Liver (tissue), 3 donors: ENCODE measurements around the gene SLC6A2.

Source experiments
- FOXA1 ChIP-seq: IDR thresholded peaks from 2 replicates; pipeline ENCODE4 v1.6.1; 2016; ENCODE audit warnings: antibody characterized with exemption
- RAD21 ChIP-seq, 2 donors: IDR thresholded peaks; 2 replicates each; pipeline ENCODE4 v1.6.1; 2016; ENCODE audit warnings: antibody characterized with exemption in 2 of 2, mild to moderate bottlenecking in 2 of 2
- RXRA ChIP-seq, 2 donors: IDR thresholded peaks; 2 replicates each; pipeline ENCODE4 v1.6.1; 2017 to 2018; ENCODE audit warnings: antibody characterized with exemption in 2 of 2, mild to moderate bottlenecking in 1 of 2
- TAF1 ChIP-seq: conservative IDR thresholded peaks from 2 replicates; pipeline ENCODE4 v1.6.1; 2016; ENCODE audit warnings: antibody characterized with exemption, mild to moderate bottlenecking
- TF ChIP-seq, protein P1 (sequence below): fragments of 150-350 bp; IDR thresholded peaks from 2 replicates; pipeline ENCODE4 v1.5.1; 2017; ENCODE audit warnings: improper control_type of control experiment, low read depth, low read length; ENCODE audit not compliant: missing input control
- TF ChIP-seq, protein P2 (sequence below): IDR thresholded peaks from 2 replicates; pipeline ENCODE4 v1.6.1; 2016; ENCODE audit warnings: antibody characterized with exemption
- TF ChIP-seq, protein P3 (sequence below): IDR thresholded peaks from 2 replicates; pipeline ENCODE4 v1.6.1; 2016; ENCODE audit warnings: antibody characterized with exemption
- donor health status: healthy.
- donor health status: healthy.

DNA sequence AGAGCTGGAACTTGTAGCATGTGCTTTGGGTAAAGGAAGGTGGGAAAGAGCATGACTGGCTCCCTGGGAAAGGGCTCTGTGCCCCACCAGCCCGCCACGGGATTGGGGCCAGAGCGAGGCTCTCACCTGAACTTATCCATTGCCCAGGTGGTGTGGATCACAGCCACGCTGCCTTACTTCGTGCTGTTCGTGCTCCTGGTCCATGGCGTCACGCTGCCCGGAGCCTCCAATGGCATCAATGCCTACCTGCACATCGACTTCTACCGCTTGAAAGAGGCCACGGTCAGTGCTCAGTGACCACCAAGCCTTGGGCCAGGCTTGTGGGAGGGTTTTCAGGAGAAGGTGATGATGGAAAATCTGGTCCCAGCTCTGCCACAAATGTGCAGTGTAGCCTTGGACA is 36.0 kb downstream of the SLC6A2 start:
- TF ChIP-seq, protein P1, sequence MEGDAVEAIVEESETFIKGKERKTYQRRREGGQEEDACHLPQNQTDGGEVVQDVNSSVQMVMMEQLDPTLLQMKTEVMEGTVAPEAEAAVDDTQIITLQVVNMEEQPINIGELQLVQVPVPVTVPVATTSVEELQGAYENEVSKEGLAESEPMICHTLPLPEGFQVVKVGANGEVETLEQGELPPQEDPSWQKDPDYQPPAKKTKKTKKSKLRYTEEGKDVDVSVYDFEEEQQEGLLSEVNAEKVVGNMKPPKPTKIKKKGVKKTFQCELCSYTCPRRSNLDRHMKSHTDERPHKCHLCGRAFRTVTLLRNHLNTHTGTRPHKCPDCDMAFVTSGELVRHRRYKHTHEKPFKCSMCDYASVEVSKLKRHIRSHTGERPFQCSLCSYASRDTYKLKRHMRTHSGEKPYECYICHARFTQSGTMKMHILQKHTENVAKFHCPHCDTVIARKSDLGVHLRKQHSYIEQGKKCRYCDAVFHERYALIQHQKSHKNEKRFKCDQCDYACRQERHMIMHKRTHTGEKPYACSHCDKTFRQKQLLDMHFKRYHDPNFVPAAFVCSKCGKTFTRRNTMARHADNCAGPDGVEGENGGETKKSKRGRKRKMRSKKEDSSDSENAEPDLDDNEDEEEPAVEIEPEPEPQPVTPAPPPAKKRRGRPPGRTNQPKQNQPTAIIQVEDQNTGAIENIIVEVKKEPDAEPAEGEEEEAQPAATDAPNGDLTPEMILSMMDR: no peak
- TF ChIP-seq RAD21 (IDR thresholded peaks at IDR 0.05): no peak
- TF ChIP-seq, protein P2, sequence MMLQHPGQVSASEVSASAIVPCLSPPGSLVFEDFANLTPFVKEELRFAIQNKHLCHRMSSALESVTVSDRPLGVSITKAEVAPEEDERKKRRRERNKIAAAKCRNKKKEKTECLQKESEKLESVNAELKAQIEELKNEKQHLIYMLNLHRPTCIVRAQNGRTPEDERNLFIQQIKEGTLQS: no peak
- TF ChIP-seq, protein P3, sequence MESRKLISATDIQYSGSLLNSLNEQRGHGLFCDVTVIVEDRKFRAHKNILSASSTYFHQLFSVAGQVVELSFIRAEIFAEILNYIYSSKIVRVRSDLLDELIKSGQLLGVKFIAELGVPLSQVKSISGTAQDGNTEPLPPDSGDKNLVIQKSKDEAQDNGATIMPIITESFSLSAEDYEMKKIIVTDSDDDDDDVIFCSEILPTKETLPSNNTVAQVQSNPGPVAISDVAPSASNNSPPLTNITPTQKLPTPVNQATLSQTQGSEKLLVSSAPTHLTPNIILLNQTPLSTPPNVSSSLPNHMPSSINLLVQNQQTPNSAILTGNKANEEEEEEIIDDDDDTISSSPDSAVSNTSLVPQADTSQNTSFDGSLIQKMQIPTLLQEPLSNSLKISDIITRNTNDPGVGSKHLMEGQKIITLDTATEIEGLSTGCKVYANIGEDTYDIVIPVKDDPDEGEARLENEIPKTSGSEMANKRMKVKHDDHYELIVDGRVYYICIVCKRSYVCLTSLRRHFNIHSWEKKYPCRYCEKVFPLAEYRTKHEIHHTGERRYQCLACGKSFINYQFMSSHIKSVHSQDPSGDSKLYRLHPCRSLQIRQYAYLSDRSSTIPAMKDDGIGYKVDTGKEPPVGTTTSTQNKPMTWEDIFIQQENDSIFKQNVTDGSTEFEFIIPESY: no peak
- no peak for TF ChIP-seq TAF1
- no peak for TF ChIP-seq RXRA (IDR thresholded peaks at IDR 0.05)
- no peak for TF ChIP-seq FOXA1
